Activated CD8-positive, alpha-beta T cell treated with anti-CD3 and anti-CD28 coated beads for 36 hours (primary cell): ENCODE data around the gene AHCYL1. TPM values are rescaled to one million over a fixed set of nuclear protein-coding genes. Genes with fewer than 3 reads are reported as not detected.

Source experiments
- ATAC-seq: fragments of 200-7000 bp; cut with Tn5 transposase; one replicate; pipeline ENCODE4 v1.10.0; 2021; ENCODE audit warnings: mild to moderate bottlenecking, moderate library complexity
- CTCF ChIA-PET: fragments of 350-600 bp; sonication (Branson Sonifier 250); formaldehyde crosslinking; loops from one replicate; lab custom pipeline; 2021; ENCODE audit warnings: antibody characterized with exemption; lab: Charles Lee
- POLR2A ChIA-PET: fragments of 350-600 bp; sonication (Branson Sonifier 250); formaldehyde crosslinking; loops from one replicate; lab custom pipeline; 2021; ENCODE audit warnings: antibody characterized with exemption; lab: Charles Lee
- DNase-seq: peaks from one replicate; pipeline ENCODE4 v3.0.0-alpha.2; 2020
- H3K27ac Mint-ChIP-seq: one replicate; pipeline ENCODE4 v1.8.0; 2021; ENCODE audit warnings: mild to moderate bottlenecking, mixed read lengths
- H3K27me3 Mint-ChIP-seq: one replicate; pipeline ENCODE4 v1.8.0; 2021; ENCODE audit warnings: mixed read lengths
- H3K36me3 Mint-ChIP-seq: one replicate; pipeline ENCODE4 v1.8.0; 2021; ENCODE audit warnings: low read depth, mixed read lengths
- H3K4me1 Mint-ChIP-seq: one replicate; pipeline ENCODE4 v1.8.0; 2021; ENCODE audit warnings: low read depth, mixed read lengths
- H3K4me3 Mint-ChIP-seq: one replicate; pipeline ENCODE4 v1.8.0; 2021; ENCODE audit warnings: mild to moderate bottlenecking, moderate library complexity, mixed read lengths
- H3K9me3 Mint-ChIP-seq: one replicate; pipeline ENCODE4 v1.8.0; 2021; ENCODE audit warnings: mixed read lengths
- intact Hi-C: fragments of 100-400 bp; cut with micrococcal nuclease; formaldehyde crosslinking; loops from one replicate; pipeline ENCODE4 v1.10.0; 2022
- total RNA-seq, 2 experiments: library from RNA; stranded (reverse); gene quantifications; one replicate each; pipeline ENCODE4 v1.2.3, GENCODE V29; 2021
- TF ChIP-seq, protein P1 (sequence below): fragments of 200-600 bp; IDR thresholded peaks from one replicate; pipeline ENCODE4 v1.8.0; 2022; ENCODE audit warnings: antibody characterized with exemption, mild to moderate bottlenecking

The AHCYL1 gene
- total RNA-seq, 2 experiments from 2014 or later = 77.8 to 79.1 TPM

DNA sequence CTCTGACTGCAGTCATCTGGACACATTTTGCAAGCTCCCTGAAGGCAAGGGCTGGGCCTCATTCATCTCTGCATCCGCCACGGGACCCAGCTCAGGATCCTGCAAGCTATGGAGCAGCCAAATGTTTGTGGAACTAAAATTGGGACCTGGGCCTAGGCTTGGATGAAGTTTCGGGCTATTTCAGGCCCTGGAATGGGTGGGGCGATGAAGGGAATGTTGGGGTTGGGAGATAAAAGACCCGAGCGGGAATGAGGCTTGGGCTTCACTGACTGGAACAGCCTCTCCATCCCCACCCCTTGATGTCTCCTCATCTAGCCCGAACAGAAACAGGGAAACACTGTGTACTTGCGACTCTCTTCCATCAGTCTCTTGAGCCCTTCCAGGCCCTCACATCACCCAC is 7.3 kb upstream of the AHCYL1 start:
- no peaks in the 10 kb centered on the region for H3K9me3 Mint-ChIP-seq
- no peaks in the 10 kb centered on the region for H3K36me3 Mint-ChIP-seq
- DNase-seq (no peak), ATAC-seq (no peak)
- ChIA-PET CTCF (interaction anchor here (0.9 to 18.3 kb wide), 2 partner anchors 26 to 195 kb away, joined by 3 to 745 read pairs; no protein-coding TSS in a partner anchor), POLR2A (no interaction called here)
- H3K4me1 Mint-ChIP-seq = no peaks in the 10 kb centered on the region
- TF ChIP-seq, protein P1, sequence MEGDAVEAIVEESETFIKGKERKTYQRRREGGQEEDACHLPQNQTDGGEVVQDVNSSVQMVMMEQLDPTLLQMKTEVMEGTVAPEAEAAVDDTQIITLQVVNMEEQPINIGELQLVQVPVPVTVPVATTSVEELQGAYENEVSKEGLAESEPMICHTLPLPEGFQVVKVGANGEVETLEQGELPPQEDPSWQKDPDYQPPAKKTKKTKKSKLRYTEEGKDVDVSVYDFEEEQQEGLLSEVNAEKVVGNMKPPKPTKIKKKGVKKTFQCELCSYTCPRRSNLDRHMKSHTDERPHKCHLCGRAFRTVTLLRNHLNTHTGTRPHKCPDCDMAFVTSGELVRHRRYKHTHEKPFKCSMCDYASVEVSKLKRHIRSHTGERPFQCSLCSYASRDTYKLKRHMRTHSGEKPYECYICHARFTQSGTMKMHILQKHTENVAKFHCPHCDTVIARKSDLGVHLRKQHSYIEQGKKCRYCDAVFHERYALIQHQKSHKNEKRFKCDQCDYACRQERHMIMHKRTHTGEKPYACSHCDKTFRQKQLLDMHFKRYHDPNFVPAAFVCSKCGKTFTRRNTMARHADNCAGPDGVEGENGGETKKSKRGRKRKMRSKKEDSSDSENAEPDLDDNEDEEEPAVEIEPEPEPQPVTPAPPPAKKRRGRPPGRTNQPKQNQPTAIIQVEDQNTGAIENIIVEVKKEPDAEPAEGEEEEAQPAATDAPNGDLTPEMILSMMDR = no peak
- no peak overlapping the region for H3K4me3 Mint-ChIP-seq
- no peaks in the 10 kb centered on the region for H3K27me3 Mint-ChIP-seq
- intact Hi-C loops = no loop called here
- H3K27ac Mint-ChIP-seq = no peak overlapping the region

DNA sequence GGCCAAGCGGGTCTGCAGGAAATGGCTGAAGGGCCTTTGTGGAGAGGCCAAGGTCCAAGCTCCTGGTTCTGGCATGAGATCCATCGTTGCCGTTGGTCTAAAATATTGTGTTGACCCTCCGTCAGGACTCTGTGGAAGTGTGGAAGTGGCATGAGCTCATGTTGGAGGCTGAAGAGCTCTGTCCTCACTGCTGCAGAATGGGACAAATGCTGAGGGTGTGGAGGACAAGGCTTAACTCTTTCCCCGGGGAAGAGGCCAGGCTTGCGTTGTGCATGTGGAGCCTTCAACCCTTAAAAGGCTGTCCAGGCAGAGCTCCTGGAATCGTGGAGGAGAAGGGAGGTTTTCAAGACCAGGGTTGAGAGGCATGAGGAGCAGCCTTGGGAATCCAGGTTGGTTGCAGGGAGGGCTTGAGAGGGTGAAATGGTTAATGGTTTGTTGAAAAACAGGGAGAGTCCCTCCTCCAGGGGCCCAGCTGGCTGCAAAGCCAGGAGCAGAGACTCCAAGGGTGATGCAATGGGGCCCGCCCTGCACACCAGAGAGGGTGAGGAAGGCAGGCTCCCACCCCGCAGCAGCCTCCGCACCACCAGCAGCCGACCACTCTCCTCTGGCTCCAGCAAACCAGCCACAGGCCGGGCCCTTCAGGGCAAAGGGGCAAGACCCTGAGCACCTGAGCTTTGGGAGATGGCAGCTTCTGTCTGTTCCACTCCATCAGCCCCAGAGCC is 6.7 kb upstream of the AHCYL1 start:
- H3K9me3 Mint-ChIP-seq = no peaks in the 10 kb centered on the region
- no peak overlapping the region for H3K4me3 Mint-ChIP-seq
- intact Hi-C loops = no loop called here
- H3K27ac Mint-ChIP-seq = no peak overlapping the region
- H3K4me1 Mint-ChIP-seq = no peaks in the 10 kb centered on the region
- TF ChIP-seq, protein P1 = no peak
- H3K27me3 Mint-ChIP-seq = no peaks in the 10 kb centered on the region
- ChIA-PET POLR2A (interaction anchor here (1.2 to 1.4 kb wide), 2 partner anchors 35 to 57 kb away, joined by 3 read pairs; no protein-coding TSS in a partner anchor), CTCF (interaction anchor here (0.9 to 18.3 kb wide), 2 partner anchors 26 to 196 kb away, joined by 3 to 745 read pairs; no protein-coding TSS in a partner anchor)
- H3K36me3 Mint-ChIP-seq = no peaks in the 10 kb centered on the region
- no peak for ATAC-seq
- DNase-seq = no peak

DNA sequence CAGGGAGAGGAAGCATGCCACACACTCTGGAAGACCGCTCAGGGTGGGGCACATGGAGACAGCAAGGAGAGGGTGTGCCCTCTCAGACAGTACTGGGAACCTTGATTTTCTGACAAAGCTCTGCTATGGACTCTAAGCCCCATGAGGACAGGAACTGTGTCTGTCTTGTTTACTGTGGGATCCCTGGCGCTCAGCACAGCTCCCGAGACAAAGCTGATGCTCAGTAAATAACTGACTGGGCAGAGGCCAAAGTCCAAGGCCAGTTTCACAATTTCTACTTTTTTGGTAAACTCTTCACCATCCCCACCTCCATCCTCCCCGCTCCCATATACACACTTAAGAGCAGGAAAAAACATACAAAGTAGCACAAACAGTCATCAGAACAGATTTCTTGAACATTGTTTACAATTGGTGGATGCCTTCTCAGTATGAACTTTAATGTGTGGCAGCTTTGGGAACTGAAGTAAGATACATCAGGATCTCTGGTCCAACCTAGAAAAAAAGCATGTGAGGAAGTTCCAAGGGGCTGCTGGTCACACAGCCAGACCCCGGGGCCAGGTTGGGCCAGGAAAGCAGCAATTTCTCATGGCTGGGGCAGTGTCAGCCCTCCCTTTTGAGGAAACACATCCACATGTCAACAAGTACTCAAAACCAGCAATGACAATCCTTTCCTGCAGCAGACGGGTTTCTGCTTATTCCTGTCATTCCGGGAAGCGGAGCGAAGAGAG is 5.6 kb upstream of the AHCYL1 start:
- Mint-ChIP-seq H3K27me3 (no peaks in the 10 kb centered on the region), H3K4me1 (no peaks in the 10 kb centered on the region), H3K4me3 (no peak overlapping the region), H3K36me3 (no peaks in the 10 kb centered on the region), H3K9me3 (no peaks in the 10 kb centered on the region), H3K27ac (no peak overlapping the region)
- ChIA-PET CTCF (interaction anchor here (0.9 to 18.3 kb wide), 5 partner anchors 10 to 337 kb away, joined by 3 to 745 read pairs (median 3); no protein-coding TSS in a partner anchor), POLR2A (interaction anchor here (1.2 to 1.4 kb wide), 3 partner anchors 36 to 202 kb away, joined by 3 to 4 read pairs (median 3); no protein-coding TSS in a partner anchor)
- TF ChIP-seq, protein P1 = no peak
- DNase-seq = no peak
- intact Hi-C loops = no loop called here
- no peak for ATAC-seq

DNA sequence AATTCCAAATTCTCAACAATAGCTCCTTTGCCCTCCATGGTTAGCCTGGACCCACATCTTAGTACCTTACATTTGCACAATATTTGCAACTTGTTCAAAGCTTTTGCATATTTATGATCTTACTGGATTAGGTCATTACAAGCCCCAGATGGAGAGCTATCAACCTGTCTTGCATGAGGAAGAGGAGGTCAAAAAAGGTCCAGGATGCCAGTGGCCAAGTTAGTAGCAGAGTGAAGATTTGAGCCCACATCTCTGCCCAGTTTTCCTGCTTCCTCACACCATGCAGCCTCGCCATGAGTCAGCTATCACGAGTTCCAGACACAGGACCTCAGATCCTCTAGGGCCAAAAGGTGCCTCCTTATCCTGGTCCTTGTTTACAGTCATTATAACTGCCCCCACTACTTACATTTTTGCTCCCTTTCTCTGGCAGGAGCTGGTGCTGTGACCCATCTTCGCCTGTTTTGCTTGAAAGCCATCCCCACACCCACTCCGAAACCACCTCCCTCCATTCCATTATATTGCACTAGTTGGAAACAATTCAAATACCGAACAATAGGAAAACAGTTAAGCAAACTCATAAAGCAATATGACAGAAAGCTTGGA is 5.0 kb upstream of the AHCYL1 start:
- no peak for DNase-seq
- H3K9me3 Mint-ChIP-seq = no peaks in the 10 kb centered on the region
- H3K4me1 Mint-ChIP-seq = no peaks in the 10 kb centered on the region
- intact Hi-C loops = loop anchor here (5.0 kb wide), 1 partner anchor 337 kb away; no protein-coding TSS in a partner anchor
- no peaks in the 10 kb centered on the region for H3K27me3 Mint-ChIP-seq
- H3K27ac Mint-ChIP-seq = no peak overlapping the region
- ChIA-PET POLR2A (interaction anchor here (1.3 kb wide), 1 partner anchor 202 kb away, joined by 4 read pairs; no protein-coding TSS in a partner anchor), CTCF (interaction anchor here (0.9 to 18.3 kb wide), 6 partner anchors 11 to 338 kb away, joined by 3 to 745 read pairs (median 3); no protein-coding TSS in a partner anchor)
- H3K4me3 Mint-ChIP-seq = no peak overlapping the region
- no peak for ATAC-seq
- H3K36me3 Mint-ChIP-seq = peaks cover under 1% of the 10 kb centered on the region
- TF ChIP-seq, protein P1 = no peak
